NCI-H510A (cell line): ENCODE data around the gene AJUBA.
A peak's percentile ranks its signal among the peaks of the same experiment; 100 is the strongest.
"Not testable (repeated sequence)": the region's sequence is repeated elsewhere in the genome, so short reads cannot be mapped to it uniquely, and the experiment has no call there.

Source experiments
- DNase-seq: peaks from one replicate; lab custom pipeline; 2025; lab: John Stamatoyannopoulos, UW

The AJUBA gene

DNA sequence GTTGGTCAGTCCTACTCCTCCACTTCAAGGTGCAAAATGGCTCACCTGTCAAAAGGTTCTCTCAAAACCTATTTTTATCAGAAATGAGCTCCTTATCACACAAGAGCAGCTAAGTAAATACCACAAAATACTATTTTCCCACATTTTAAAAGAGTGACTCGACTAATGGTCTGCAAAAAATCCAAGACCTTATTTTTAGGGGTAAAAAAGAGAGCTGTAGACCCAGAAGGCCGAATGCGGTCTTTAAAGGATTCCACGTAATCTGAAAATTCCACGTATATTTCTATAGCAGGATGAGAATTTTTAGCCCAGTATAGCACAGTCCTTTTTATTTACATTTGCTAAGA lies 23.8 kb upstream of the AJUBA start:
- DNase-seq: no peak

DNA sequence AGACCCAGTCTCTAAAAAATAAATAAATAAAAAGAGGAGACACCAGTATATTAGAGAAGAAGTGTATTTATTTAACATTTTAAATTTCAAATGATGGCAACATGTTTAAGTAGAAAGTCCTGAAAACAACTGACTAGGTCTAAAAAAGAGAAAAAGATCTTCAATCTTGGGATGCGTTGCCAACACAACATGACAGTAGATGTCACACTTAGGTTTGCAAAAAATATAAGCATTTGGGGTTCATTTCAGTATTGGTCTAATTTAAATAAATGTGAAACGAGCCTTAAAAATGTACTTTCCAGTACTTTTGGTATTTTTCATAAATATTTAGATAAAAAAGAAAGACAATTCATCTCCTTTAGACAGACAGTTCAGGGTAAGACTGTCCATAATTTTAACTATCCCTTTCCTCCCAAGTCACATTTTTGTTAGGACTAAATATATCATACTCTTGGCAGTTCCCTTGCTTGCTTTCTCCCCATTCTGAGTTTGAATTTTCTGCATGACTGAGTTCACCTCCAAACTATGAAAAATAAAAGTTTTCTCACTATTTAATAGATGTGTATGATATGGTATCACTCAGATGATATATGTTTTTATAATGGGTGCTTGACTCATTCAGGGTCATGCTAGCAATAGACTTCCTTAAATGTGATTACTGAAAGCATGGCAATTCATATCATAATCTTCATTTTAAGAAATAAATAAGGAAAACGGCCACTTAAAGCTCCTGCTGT lies 23.3 kb upstream of the AJUBA start:
- DNase-seq: no peak

DNA sequence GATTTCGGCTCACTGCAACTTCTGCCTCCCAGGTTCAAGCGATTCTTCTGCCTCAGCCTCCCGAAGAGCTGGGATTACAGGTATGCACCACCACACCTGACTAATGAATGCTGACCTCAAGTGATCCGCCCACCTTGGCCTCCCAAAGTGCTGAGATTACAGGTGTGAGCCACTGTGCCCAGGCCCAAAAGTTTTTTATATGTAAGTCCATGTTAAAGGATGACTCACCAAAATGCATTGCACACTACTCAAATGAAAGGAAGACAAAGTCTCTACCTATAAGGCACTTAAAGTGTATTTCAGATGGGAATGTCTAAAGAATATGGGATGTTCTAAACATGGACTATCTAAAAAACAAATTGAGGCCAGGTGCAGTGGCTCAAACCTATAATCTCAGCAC lies 21.9 kb upstream of the AJUBA start:
- not testable (repeated sequence) for DNase-seq

DNA sequence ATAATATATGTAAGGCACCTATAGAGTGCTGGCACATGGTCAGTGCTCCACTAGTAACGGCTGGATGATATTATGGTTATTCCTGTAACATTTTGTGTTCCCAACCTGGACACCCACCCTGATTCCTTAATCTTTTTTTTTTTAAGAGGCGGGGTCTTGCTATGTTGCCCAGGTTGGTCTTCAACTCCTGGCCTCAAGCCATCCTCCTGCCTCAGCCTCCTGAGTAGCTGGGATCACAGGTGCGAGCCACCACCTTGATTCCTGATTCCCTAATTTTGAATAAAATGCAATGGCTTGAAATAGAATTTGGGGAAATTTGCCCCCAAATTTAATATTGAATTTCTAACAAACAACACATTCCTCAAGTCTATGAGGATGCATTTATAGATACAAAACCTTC lies 20.2 kb upstream of the AJUBA start:
- no peak for DNase-seq

DNA sequence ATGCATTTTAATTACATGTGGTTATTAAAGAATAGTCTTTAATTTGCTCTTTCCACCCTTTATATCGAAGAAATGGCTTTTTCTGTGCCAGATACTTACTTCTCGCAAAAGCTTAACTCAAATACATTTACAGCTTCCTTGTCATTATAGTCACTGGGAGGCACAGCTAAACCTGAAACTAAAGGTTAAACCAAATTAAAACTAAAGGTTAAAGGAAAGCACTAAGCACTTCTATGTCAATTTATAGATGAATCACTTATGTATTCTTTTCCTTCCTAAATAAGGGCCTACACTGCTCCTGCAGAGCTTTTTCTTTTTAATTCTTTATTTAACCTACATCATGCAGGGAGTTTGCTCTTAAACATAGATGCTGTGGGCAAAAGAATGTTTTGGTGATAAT lies 18.5 kb upstream of the AJUBA start:
- no peak for DNase-seq

DNA sequence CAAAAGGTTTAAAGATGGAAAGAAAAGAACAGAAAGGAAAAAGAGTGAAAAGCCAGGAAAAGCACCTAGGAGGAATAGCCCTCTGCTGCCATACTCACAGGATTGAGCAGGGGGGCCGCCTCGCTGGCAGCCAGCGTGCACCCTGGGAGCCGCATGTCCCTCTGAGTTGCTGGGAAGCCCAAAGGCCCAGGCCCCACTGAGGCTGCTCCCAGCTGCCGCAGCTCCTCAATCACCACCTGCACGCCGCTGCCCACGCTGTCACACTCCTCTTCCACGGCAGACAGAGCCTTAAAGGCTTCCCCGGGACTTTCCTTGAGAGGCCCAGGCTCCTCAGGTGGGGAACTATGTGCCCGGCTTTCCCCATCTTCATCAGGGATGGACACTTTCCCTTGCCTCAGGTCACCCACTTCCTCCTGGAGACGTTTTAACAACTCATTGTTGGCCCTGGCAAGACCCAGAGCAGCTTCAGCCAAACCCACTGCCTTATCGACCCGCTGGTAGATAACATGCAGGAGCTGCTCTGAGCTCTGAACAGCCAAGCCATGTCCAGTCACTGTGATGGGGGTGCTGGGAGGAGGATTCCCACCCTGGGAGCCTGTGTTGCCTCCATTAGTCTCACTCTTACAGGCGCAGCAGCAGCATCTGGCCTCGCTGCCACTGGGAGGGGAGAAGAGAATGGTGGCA lies 16.1 kb upstream of the AJUBA start:
- no peak for DNase-seq

DNA sequence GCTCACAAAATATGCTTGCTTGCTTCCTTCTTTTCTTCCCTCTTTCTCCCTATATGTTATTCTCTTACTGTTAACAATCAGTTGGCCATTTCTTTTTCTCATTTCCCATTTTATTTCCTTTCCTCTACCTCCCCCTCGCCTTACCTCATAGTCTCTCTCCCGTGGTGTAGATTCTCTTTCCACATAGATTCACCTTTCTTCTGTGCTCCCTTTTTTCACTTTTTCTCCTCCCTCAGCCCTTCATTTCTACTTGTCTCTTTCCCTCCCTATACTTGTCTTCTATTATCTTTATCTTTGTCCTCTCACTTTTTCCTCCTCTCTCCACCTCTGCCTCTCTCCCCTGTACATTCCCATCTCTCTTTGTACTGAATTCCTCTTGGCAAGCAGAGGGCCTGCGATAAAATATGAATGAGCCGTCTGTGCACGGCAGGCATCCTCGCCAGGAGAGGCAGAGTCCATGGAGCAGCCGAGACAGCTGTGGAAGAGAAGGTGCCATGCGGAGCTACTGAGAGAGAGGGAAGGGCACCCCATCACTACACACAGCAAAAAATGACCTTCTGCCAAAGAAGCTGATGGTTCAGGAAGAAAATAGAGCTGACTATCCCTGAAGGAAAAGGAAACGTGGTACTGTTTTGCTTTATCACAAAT lies 15.4 kb upstream of the AJUBA start:
- no peak for DNase-seq

DNA sequence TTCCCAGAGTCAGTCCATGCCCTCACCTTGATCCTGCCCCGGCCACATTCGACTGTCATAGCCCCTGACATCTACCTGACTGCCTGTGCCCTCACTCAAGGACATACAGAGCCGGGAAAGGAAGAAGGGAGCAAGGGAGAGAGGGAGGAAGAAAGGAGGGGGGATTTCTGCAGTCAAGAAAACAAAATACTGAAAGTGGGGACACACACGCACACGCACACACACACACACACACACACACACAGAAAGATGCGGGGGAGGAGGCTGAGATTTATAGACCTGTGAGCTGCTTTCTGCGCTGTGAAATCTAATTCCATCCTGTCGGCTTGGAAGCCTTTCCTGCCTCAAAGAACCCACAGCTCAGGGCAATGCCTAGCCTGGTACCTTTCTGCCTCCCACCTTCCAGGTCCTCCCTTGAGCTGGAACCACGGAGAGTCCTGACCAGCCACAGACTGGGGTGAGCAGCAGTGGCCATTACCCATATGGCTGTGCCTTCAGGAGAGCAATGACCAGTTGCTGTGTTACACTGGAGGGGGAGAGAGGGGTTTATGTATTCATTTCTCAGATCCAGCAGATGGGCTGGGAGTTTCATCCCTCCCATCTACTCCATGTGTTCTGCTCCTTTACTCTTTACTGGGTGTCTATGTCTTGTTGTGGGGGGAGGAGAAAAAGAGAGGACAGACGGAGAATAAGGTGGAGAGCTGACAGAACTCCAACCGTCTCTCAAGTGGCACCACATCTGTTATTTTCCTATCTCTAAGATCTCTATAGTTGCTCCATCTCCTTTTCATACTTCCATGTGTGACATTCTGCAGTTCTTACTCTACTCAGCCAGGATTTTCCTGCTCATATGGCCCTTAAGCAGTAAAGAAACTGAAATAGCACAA lies 14.7 kb upstream of the AJUBA start:
- no peak for DNase-seq

DNA sequence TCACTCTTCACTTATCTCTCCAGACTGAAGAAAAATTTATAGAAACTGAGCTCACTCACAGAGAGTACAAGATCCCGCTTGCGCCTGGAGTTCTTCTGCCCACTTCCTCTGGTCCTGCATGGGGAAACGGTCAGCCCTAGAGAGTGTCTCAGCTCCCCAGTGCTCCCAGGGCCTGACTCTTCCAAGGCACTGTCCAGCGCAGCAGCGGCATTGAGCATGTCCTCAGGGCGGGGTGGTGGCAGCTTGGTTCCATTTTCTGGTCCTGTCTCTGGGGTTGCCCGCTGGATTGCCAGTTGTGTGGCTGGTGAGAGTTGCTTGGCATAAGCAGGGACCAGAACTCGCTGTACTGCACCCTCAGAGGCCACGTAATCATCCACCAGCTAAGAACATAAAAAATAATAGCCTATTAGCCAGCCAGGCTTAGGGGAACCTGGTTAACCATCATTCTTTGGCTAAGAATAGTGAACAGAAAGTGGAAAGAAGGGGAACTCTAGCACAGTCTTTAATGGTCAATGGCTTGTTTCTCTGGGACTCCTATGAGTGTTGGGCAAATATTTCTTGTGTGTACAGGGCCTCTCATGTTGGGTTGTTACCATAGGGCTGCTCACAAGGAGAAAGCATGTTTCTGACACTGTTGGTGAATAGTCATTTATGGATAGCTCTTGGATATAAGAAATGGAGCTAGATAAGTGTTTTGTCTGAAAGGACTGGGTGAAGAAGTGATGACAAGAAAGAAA lies 13.7 kb upstream of the AJUBA start:
- no peak for DNase-seq

DNA sequence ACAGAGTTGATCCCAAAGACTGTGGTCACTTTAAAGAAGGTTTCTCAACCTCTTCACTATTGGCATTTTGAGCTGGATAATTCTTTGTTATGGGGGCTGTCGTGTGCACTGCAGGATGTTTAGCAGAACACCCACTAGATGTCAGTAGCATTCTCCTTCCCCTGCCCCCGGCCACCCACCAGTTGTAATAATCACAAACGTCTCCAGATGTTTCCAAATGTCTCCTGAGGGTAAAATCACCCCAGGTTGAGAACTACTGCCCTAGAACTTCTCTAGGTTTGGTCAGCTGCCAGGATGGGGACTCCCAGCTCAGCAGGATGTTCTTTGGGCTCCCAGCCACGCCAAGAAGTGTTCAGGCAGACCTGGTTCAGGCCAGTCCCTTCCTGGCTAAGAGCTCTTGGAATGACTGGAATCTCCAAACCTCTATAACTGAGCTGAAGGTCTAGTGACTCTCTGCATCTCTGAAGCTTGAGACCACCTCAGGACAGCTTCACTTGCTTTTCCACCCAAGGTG lies 12.5 kb upstream of the AJUBA start:
- no peak for DNase-seq

DNA sequence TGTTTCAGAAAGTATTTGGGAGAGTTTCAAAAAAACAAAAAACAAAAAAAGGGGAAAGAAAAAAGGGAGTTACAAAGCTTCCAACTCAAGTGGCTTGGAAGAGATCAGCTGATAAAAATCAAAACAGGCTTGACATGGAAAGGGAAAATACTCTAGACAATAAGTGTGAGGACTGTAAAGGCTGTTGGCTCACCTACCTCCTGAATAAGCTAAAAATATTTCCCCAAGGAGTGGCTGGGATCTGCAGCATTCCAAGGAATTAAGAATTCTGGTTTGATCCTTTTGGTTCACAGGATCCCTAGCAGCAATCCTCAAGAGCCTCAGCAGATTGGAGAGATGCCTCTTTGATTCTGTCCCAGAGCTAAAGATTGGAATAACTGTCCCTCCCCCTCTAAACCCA lies 11.2 kb upstream of the AJUBA start:
- DNase-seq: no peak

DNA sequence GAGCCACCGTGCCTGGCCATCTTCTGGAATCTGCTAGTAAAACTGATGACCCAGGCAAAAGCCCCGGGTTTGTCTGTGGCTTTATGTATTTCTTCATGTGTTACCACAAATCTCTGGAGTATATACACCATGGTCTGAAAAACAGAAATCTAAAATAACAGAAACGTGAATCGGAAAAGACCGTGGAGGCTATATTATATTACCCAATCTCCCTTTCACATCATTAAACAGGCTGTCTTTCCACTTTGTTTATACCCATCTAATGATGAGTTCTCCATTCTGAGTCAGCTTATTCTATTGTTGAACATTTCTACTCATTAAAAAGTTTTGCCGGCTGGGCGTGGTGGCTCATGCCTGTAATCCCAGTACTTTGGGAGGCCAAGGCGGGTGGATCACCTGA lies 9.5 kb upstream of the AJUBA start:
- DNase-seq: no peak

DNA sequence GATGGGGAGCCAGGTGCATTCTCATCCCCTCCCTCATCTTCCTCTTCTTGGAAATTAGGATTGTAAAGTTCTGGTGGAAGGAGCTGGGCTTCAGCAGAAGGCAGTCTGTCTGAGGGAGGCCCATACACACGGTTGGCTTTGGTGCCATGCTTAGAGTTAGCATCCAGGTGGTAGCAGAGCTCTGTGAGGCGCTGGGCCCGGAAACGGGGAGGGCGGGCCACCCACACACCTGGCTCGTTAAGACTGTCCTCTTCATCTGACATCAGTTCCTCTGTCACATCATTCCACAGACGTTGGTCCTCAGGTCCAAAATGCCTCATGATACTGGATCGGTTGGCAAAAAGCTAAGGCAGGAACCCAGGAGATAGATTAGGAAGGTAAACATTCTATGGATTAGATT lies 4.9 kb upstream of the AJUBA start:
- no peak for DNase-seq

DNA sequence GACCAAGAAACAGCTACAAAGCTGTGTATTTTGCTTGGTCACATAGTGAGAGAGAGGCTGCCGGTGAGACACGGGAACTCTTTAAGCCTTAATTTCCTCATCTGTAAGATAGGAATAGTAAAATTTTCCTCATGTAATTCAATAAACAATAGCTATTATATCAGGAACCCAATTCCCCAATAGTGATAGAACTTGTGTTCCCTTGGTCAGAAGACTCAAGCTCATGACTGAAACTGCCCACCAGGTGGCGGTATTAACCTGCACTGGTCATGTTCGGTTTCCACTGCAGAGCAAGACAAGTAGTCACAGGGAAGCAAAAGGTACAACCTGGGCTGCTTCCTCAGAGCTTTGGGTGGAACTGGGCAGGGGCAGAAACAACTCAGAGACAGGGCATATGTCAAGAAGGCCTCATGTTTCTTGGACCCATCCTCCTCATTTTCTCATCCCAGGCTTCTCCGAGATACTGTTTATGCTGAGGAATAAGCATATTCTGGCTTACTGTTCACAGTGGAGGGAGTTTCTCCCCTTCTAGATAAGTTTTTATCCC lies 4.2 kb upstream of the AJUBA start:
- DNase-seq: peak; percentile 43

DNA sequence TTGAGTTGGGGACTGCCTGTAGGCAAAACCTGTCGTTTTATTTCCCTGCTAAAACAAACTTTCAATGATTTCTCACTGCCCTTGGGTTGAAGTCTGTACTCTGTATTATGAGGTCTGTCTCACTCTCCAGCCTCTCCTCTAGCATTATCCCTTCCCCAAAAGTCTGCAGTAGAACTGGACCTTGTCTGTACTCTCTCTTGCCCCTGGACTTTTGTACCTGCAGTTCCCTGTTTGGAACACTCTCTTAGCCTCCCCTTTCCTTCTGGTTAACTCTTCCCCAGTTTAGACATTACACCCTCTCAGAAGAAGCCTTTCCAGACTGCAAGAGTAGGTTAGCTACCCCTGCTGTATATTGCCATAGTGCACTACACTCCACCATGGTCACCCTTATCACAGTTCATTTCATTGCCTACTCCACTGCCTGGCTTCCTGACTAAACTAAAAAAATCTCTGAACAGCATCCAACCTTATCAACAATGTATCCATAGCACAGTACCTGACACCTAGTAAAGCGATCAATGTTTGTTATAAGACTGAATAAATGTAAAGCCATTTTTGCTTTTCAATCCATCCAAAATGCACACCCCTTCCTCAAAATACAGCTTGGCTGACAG lies 3.6 kb upstream of the AJUBA start:
- no peak for DNase-seq

DNA sequence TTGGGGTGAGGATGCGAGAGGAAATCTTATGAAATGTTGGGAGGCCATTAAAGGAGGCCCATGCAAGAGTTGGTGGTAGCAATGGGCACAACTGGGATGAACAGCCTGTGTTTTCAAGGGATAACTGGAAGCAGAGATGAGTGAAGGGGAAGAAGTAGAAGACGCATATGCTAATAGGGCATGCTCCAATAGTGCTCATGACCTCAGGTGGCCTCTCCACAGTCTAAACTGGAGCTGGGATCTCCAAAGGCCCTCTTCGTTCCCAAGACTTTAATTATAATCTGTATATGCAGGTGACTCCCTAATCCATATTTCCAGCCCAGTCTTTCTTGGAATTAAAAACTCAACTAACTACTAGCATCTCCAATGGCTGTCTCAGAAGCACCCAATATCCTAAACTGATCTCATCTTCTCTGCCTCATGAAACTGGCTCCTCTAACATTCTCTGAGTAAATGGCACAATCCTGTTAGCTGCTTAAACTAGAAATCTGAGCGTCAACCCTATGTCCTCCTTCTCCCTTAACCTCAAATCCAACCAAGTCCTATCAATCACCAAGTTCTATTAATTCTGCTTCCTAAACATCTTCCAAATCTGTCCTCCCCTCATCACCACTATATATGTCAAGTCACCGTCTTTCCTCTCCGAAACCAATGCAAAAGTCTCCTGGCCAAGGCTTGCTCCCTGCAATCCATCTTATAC lies 2.8 kb upstream of the AJUBA start:
- no peak for DNase-seq

DNA sequence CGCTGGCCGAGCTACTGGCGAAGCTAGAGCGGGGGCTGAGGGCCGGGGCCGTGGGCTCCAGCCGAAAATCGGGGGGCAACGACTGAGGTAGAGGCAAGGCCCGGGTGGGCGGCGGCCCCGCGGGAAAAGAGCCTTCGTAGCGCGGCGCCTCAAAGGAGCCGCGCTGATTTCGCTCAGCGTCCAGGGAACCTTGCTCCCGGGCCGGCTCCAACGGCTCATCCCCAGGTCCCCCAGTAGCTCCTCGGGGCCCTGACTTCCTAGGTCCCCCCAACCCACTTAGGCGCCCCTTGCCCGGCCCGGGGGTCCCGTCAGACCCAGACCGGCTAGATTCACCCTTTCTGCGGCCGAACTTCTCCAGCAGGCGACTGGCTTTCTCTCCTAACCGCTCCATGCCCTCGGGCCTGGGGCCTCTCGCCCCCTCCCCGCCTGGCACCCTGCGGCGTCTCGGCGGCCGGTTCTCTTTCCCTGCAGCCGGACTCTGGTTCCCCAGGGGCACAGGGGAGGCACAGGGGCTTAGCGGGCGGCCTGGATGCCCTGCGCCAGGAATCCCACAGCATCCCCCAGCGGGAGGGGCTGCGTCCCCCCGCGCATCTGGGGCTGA lies 375 bp downstream of the AJUBA start:
- DNase-seq: no peak

DNA sequence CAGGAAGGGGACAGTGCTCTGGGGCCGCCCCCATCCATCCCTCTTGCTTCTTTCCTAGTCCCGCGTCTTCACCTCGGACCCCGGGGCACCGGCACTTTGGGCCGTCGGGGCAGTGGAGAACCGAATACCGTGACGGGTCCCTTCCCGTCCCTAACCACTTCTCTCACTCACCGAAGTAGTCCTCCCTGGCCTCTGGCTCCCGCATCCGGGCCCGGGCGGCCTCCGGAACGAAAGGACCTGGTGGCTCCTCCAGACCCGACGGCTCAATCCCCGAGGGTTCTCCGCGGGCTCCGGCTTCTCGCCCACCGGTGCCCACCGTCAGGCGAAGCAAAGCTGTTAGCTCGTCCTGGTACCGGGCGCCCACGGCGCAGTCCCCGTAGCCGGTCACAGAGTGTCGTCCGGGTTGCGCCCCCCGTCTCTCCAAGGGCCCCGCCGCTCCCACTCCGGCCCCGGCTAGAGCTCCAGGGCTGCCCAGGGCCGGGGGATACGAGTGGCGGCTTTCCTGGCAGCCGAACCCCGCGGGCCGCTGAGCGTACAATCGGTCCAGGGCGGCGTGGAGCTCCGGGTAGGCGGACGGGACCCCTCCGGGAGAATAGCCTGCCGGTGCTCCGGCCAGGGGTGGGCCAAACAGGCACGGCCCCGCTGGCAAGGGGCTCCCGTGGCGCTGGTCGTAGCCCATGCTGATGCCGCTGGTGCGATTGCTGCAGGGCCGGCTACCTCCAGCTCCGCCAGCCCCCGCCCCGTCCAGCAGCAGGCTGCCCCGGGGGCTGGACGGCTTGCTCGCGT lies 1.1 kb downstream of the AJUBA start:
- no peak for DNase-seq

DNA sequence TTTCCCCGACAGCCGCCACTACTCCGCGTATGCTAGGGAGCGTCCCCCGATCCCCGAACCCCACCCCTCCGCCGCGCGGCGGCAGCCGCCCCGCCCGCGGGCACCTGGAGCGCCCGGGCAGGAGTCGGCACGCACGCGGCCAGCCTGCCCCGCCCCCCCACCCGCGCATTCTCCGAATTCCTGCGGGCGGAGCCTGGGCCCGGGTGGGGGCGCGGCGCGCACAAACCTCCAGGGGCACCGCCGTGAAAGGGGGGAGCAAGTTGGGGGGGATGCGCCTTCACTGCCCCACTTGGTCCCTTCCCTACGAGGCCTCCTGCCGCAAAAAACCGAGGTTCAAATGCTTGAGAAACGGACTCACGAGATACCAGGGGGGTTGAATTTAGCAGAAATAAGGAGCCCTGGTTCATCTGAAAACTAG lies 1.7 kb downstream of the AJUBA start:
- no peak for DNase-seq
